Natural killer cell (primary cell): ENCODE measurements around the gene SIAH2. TPM values are rescaled to one million over a fixed set of nuclear protein-coding genes. Genes with fewer than 3 reads are reported as not detected.

Source experiments
- ATAC-seq, 3 donors: fragments of 150-1000 bp in 2 of 3; fragments of 200-7000 bp in 1 of 3; cut with Tn5 transposase; 1 replicate in 1 of 3; 2 replicates in 2 of 3; pipeline ENCODE4 v1.10.0; 2021; ENCODE audit warnings: mild to moderate bottlenecking in 2 of 3, moderate library complexity in 2 of 3
- DNase-seq, 2 donors: peaks; one replicate each; pipeline versions ENCODE4 v3.0.0 to v3.0.0-alpha.2; 2013 to 2021; ENCODE audit warnings: mixed read lengths in 1 of 2
- H3K27ac ChIP-seq: one replicate; pipeline ENCODE4 v1.5.1; 2013; ENCODE audit warnings: mild to moderate bottlenecking, low read length
- H3K27me3 ChIP-seq: one replicate; pipeline ENCODE4 v1.6.1; 2013; ENCODE audit warnings: low read length; ENCODE audit not compliant: control insufficient read depth, insufficient read depth
- H3K36me3 ChIP-seq: one replicate; pipeline ENCODE4 v1.6.1; 2013; ENCODE audit warnings: low read length; ENCODE audit not compliant: control insufficient read depth, insufficient read depth
- H3K4me1 ChIP-seq: one replicate; pipeline ENCODE4 v1.6.1; 2013; ENCODE audit warnings: low read length; ENCODE audit not compliant: control insufficient read depth, insufficient read depth
- H3K4me3 ChIP-seq: one replicate; pipeline ENCODE4 v1.5.1; 2013; ENCODE audit warnings: low read length
- H3K9me3 ChIP-seq: one replicate; pipeline ENCODE4 v1.6.1; 2013; ENCODE audit warnings: low read length; ENCODE audit not compliant: control insufficient read depth, insufficient read depth
- H3K27ac Mint-ChIP-seq, 2 donors: one replicate each; pipeline ENCODE4 v1.8.0; 2022; ENCODE audit warnings: mild to moderate bottlenecking in 2 of 2, mixed read lengths in 2 of 2, moderate library complexity in 1 of 2
- H3K27me3 Mint-ChIP-seq, 2 donors: one replicate each; pipeline ENCODE4 v1.8.0; 2022; ENCODE audit warnings: low read depth in 2 of 2, mixed read lengths in 2 of 2
- H3K36me3 Mint-ChIP-seq: one replicate; pipeline ENCODE4 v1.8.0; 2022; ENCODE audit warnings: mixed read lengths
- H3K4me1 Mint-ChIP-seq, 2 donors: one replicate each; pipeline ENCODE4 v1.8.0; 2022; ENCODE audit warnings: mixed read lengths in 2 of 2
- H3K4me3 Mint-ChIP-seq: one replicate; pipeline ENCODE4 v1.8.0; 2022; ENCODE audit warnings: mild to moderate bottlenecking, moderate library complexity, mixed read lengths
- H3K9me3 Mint-ChIP-seq, 2 donors: one replicate each; pipeline ENCODE4 v1.8.0; 2022; ENCODE audit warnings: mixed read lengths in 2 of 2
- CTCF ChIP-seq: fragments of 200-600 bp; IDR thresholded peaks from one replicate; pipeline ENCODE4 v1.8.0; 2022; ENCODE audit warnings: antibody characterized with exemption
- WGBS: methylation state at CpG from one replicate; pipeline ENCODE4 v1.1.7; 2013; ENCODE audit warnings: missing lambda C conversion rate; ENCODE audit not compliant: insufficient coverage; 5-methylcytosine and 5-hydroxymethylcytosine counted together
- intact Hi-C: fragments of 100-400 bp; cut with micrococcal nuclease; formaldehyde crosslinking; loops from one replicate; pipeline ENCODE4 v1.14.2; 2022
- total RNA-seq, 4 donors: library from RNA; stranded (reverse); fragments of 120-200 nt in 1 of 4; gene quantifications; one replicate each; pipeline versions ENCODE4 v1.2.3 to v1.2.4, GENCODE V29; 2013 to 2022

Gene SIAH2
- total RNA-seq, 3 donors from 2014 or later (not counting 1 experiment from before 2014, with no cell fraction given), result 22.7 to 25.7 (median 23.8) TPM

- intact Hi-C loops, result no loop called here
Observed at GRCh38 chr3:150806185-150806835, 43.3 kb upstream of the SIAH2 start.

GRCh38 chr3:150805354-150805753 lies 42.4 kb upstream of the SIAH2 start:
- Histone ChIP-seq H3K4me3 (no peak overlapping the region), H3K36me3 (no peaks in the 10 kb centered on the region), H3K4me1 (no peaks in the 10 kb centered on the region), H3K27me3 (no peaks in the 10 kb centered on the region), H3K27ac (no peak overlapping the region), H3K9me3 (no peaks in the 10 kb centered on the region)
- no peak for TF ChIP-seq CTCF
- Mint-ChIP-seq H3K4me3 (no peak overlapping the region), H3K27ac (no peak overlapping the region), H3K9me3 (no peaks in the 10 kb centered on the region), H3K36me3 (no peaks in the 10 kb centered on the region), H3K27me3 (peaks cover 7 to 13% of the 10 kb centered on the region in 2 donors), H3K4me1 (no peaks in the 10 kb centered on the region)
- intact Hi-C loops, result no loop called here
- WGBS, result 85% methylated on average over 2 of the region's 2 CpGs
- ATAC-seq (no peak), DNase-seq (no peak)

More at GRCh38 chr3:150806185-150806835, 43.3 kb upstream of the SIAH2 start:
- ATAC-seq (no peak), DNase-seq (no peak)
- H3K9me3 ChIP-seq, result no peaks in the 10 kb centered on the region
- no peaks in the 10 kb centered on the region for H3K9me3 Mint-ChIP-seq
- no peaks in the 10 kb centered on the region for H3K36me3 ChIP-seq
- H3K27me3 Mint-ChIP-seq, result peaks cover 6 to 13% of the 10 kb centered on the region in 2 donors
- H3K36me3 Mint-ChIP-seq, result no peaks in the 10 kb centered on the region
- no peak overlapping the region for H3K4me3 Mint-ChIP-seq
- H3K27me3 ChIP-seq, result no peaks in the 10 kb centered on the region
- no peak overlapping the region for H3K27ac ChIP-seq
- H3K4me3 ChIP-seq, result no peak overlapping the region
- no peaks in the 10 kb centered on the region for H3K4me1 ChIP-seq
- WGBS, result 93% methylated on average over 3 of the region's 5 CpGs
- H3K27ac Mint-ChIP-seq, result no peak overlapping the region
- H3K4me1 Mint-ChIP-seq, result no peaks in the 10 kb centered on the region
- no peak for TF ChIP-seq CTCF

- intact Hi-C loops, result no loop called here
- ATAC-seq, result no peak
- Mint-ChIP-seq H3K4me1 (no peaks in the 10 kb centered on the region), H3K27me3 (peaks cover 10 to 20% of the 10 kb centered on the region in 2 donors), H3K27ac (no peak overlapping the region), H3K36me3 (no peaks in the 10 kb centered on the region), H3K4me3 (no peak overlapping the region), H3K9me3 (no peaks in the 10 kb centered on the region)
- TF ChIP-seq CTCF, result no peak
- Histone ChIP-seq H3K9me3 (no peaks in the 10 kb centered on the region), H3K36me3 (no peaks in the 10 kb centered on the region), H3K4me3 (no peak overlapping the region), H3K27ac (no peak overlapping the region), H3K27me3 (no peaks in the 10 kb centered on the region), H3K4me1 (peaks cover under 1% of the 10 kb centered on the region)
- DNase-seq, result no peak
- WGBS, result 94% methylated on average over 9 of the region's 9 CpGs
Observed at GRCh38 chr3:150803440-150803985, 40.5 kb upstream of the SIAH2 start.
